T-helper 2 cell treated with Interferon-gamma antibody and Interleukin-4, amounts not matched to agents 100 ng/mL and 5 ng/mL, for 36 hours (primary cell): ENCODE measurements around the gene SVOP. TPM values are rescaled to one million over a fixed set of nuclear protein-coding genes. Genes with fewer than 3 reads are reported as not detected.

Experiments used
- intact Hi-C: fragments of 100-400 bp; cut with micrococcal nuclease; formaldehyde crosslinking; loops from one replicate; pipeline ENCODE4 v1.15.1; 2023
- total RNA-seq: library from RNA; stranded (reverse); gene quantifications from 2 replicates; pipeline ENCODE4 v1.2.3, GENCODE V29; 2022

The SVOP gene
- total RNA-seq, 1 donor from 2014 or later = not detected

- intact Hi-C loops = loop anchor here (5.0 kb wide), 3 partner anchors 226 to 341 kb away; partner anchors contain the start of genes FICD, SELPLG and UNG
These were observed 162.4 kb downstream of the SVOP start for GRCh38 chr12:108858311-108859074.

Other genes starting within 250 kb of the SVOP start
- 30.6 and 33.1 TPM in 2 replicates for gene SSH1, start 163.5 kb downstream of the SVOP start, total RNA-seq
- gene DAO, start 141.0 kb downstream of the SVOP start, total RNA-seq = not detected in 2 replicates
- 7.3 and 7.8 TPM in 2 replicates for gene USP30, start 31.5 kb upstream of the SVOP start, total RNA-seq
- gene ALKBH2, start 72.4 kb upstream of the SVOP start, total RNA-seq = 18.6 and 19.3 TPM in 2 replicates
- 75.6 and 79.9 TPM in 2 replicates for gene UNG, start 76.5 kb upstream of the SVOP start, total RNA-seq
- 15.0 and 16.0 TPM in 2 replicates for gene ACACB, start 95.5 kb upstream of the SVOP start, total RNA-seq